Thyroid gland (tissue), 4 donors: ENCODE measurements around the gene NCAPD3. TPM values are rescaled to one million over a fixed set of nuclear protein-coding genes. Genes with fewer than 3 reads are reported as not detected.
"Not testable (repeated sequence)": the region's sequence is repeated elsewhere in the genome, so short reads cannot be mapped to it uniquely, and the experiment has no call there.

Experiments
- DNase-seq, 2 donors: peaks; one replicate each; pipeline ENCODE4 v3.0.0-alpha.2; 2019
- H3K27ac ChIP-seq, 3 donors: fragments of 200-600 bp; sonication (generic); 1 replicate in 2 of 3; 2 replicates in 1 of 3; pipeline ENCODE4 v1.5.1; 2016 to 2019; ENCODE audit warnings: mild to moderate bottlenecking in 1 of 3, moderate library complexity in 1 of 3
- H3K27me3 ChIP-seq: fragments of 200-600 bp; sonication (generic); one replicate; pipeline ENCODE4 v1.5.1; 2019
- H3K36me3 ChIP-seq, 2 donors: fragments of 200-600 bp; sonication (generic); one replicate each; pipeline ENCODE4 v1.5.1; 2016 to 2019
- H3K4me1 ChIP-seq, 2 donors: fragments of 200-600 bp; sonication (generic); one replicate each; pipeline ENCODE4 v1.5.1; 2017 to 2019
- H3K4me3 ChIP-seq, 3 donors: fragments of 200-600 bp; sonication (generic); replicated peaks in 1 of 3; 1 replicate in 2 of 3; 2 replicates in 1 of 3; pipeline ENCODE4 v1.5.1; 2016; ENCODE audit warnings: mild to moderate bottlenecking in 1 of 3
- H3K9me3 ChIP-seq: fragments of 200-600 bp; sonication (generic); one replicate; pipeline ENCODE4 v1.5.1; 2017
- POLR2A ChIP-seq, 2 donors: fragments of 450-650 bp; IDR thresholded peaks; one replicate each; pipeline ENCODE4 v1.6.1; 2017; ENCODE audit warnings: antibody characterized with exemption in 2 of 2, mild to moderate bottlenecking in 2 of 2, moderate library complexity in 1 of 2
- WGBS, 2 donors: methylation state at CpG; one replicate each; pipeline ENCODE4 v1.1.5; 2017; 5-methylcytosine and 5-hydroxymethylcytosine counted together
- intact Hi-C: fragments of 100-400 bp; cut with DNase I; formaldehyde crosslinking; loops from one replicate; pipeline ENCODE4 v1.15.1; 2023
- total RNA-seq, 4 donors: library from RNA; depleted of rRNA; stranded (reverse); fragments of >200 nt; gene quantifications; one replicate each; pipeline ENCODE4 v1.2.3, GENCODE V29; 2016
- TF ChIP-seq, protein P1 (sequence below), 6 experiments: fragments of 200-600 bp in 3 of 6; fragments of 450-650 bp in 3 of 6; sonication (generic) in 3 of 6; IDR thresholded peaks; one replicate each; pipeline ENCODE4 v1.5.1; 2016 to 2019; ENCODE audit warnings: antibody characterized with exemption in 6 of 6, mild to moderate bottlenecking in 2 of 6, inconsistent platforms in 1 of 6, moderate library complexity in 1 of 6

The NCAPD3 gene
- total RNA-seq, 4 donors from 2014 or later, result 17.5 to 31.4 (median 21.9) TPM

DNA sequence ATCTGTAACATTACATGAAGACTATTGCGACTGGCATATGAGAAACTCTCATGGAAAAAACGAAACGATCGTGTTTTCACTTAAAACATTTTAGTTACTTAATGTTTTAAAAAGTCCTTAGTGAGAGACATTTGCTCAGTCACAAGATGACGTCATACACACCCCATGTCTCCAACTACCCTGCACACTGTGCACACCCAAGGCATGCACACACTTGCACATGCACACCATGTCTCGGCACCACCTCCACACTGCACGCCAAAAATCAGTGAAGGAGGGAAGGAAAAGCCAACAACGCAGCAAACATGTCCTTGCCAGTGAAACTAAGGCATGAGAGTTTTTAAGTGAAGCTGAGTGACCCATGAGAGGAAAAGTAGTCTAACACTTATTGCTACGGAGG is 18.0 kb downstream of the NCAPD3 start:
- intact Hi-C loops, result no loop called here
- H3K4me3 ChIP-seq, result no peak overlapping the region
- H3K36me3 ChIP-seq, result peaks cover 26 to 49% of the 10 kb centered on the region in 2 donors
- TF ChIP-seq POLR2A (IDR thresholded peaks at IDR 0.05), result no peak
- TF ChIP-seq, protein P1, sequence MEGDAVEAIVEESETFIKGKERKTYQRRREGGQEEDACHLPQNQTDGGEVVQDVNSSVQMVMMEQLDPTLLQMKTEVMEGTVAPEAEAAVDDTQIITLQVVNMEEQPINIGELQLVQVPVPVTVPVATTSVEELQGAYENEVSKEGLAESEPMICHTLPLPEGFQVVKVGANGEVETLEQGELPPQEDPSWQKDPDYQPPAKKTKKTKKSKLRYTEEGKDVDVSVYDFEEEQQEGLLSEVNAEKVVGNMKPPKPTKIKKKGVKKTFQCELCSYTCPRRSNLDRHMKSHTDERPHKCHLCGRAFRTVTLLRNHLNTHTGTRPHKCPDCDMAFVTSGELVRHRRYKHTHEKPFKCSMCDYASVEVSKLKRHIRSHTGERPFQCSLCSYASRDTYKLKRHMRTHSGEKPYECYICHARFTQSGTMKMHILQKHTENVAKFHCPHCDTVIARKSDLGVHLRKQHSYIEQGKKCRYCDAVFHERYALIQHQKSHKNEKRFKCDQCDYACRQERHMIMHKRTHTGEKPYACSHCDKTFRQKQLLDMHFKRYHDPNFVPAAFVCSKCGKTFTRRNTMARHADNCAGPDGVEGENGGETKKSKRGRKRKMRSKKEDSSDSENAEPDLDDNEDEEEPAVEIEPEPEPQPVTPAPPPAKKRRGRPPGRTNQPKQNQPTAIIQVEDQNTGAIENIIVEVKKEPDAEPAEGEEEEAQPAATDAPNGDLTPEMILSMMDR (IDR thresholded peaks at IDR 0.05), result no peak
- 95 to 97% methylated on average over 9 of the region's 9 CpGs for WGBS, 2 donors
- H3K4me1 ChIP-seq, result no peaks in the 10 kb centered on the region
- H3K27me3 ChIP-seq, result no peaks in the 10 kb centered on the region
- H3K27ac ChIP-seq, result no peak overlapping the region
- H3K9me3 ChIP-seq, result no peaks in the 10 kb centered on the region
- no peak for DNase-seq

DNA sequence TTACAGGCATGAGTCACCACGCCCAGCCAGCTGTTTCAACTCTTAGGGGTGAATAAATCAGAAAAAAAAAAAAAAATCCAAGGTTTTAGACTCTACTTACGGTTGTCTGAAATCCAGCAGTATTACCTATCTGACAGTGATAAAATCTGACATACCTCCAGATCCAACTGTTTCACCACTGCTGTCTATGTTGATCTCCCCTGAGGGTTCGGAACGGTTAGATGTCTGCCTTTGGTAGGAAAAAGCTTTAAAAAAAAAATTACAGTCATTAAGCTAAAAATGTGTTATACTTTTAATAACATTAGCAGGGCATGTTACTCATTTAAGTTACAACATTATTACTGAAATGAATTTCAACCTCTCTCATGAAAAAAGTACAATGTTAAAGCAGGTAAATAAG is 21.1 kb downstream of the NCAPD3 start:
- Histone ChIP-seq H3K36me3 (peaks cover 17 to 39% of the 10 kb centered on the region in 2 donors), H3K4me3 (no peak overlapping the region), H3K27ac (no peak overlapping the region), H3K9me3 (no peaks in the 10 kb centered on the region), H3K27me3 (no peaks in the 10 kb centered on the region), H3K4me1 (no peaks in the 10 kb centered on the region)
- TF ChIP-seq, protein P1 (IDR thresholded peaks at IDR 0.05), result no peak
- TF ChIP-seq POLR2A (IDR thresholded peaks at IDR 0.05), result no peak
- intact Hi-C loops, result no loop called here
- 96% methylated on average over 4 of the region's 4 CpGs for WGBS, 2 donors
- DNase-seq, result no peak

DNA sequence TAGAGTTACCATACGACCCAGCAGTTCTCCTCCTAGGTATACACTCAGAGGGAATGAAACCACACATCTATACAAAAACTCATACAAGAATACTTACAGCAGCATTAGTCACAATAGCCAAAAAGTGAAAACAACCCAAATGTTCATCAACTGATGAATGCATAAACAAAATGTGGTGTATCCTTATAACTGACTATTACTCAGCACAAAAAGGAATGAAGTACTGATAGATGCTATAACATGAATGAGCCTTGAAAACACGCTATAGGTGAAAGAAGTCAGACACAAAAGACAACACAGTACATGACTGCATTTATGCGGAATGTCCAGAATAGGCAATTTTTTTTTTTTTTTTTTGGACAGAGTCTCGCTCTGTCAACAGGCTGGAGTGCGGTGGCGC is 23.1 kb downstream of the NCAPD3 start:
- H3K27ac ChIP-seq, result no peak overlapping the region
- H3K4me3 ChIP-seq, result no peak overlapping the region
- no peaks in the 10 kb centered on the region for H3K9me3 ChIP-seq
- H3K4me1 ChIP-seq, result no peaks in the 10 kb centered on the region
- no peak for DNase-seq
- 98% methylated on average over 6 of the region's 6 CpGs for WGBS, 2 donors
- H3K36me3 ChIP-seq, result peaks cover 7 to 32% of the 10 kb centered on the region in 2 donors
- no peaks in the 10 kb centered on the region for H3K27me3 ChIP-seq
- intact Hi-C loops, result no loop called here
- TF ChIP-seq POLR2A (IDR thresholded peaks at IDR 0.05), result no peak
- TF ChIP-seq, protein P1 (IDR thresholded peaks at IDR 0.05), result no peak

DNA sequence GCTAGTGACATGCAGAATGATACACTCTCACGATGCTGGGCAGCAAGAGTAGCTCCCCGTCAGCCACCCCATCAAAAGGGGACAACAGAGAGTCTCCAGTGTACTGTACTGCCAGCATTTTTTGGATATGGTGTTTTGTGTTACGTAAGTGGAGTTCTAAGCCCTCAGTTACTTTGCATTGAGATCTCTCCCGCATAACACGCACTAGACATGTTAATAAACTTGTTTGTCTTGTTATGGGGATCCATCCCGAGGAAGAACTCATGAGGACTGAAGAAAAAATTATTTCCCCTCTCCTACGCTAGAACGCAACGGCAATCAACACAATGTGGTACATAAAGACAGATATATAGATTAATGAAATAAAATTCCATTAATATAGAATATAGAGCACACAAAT is 24.2 kb downstream of the NCAPD3 start:
- Histone ChIP-seq H3K27ac (no peak overlapping the region), H3K36me3 (peaks cover 6 to 31% of the 10 kb centered on the region in 2 donors), H3K27me3 (no peaks in the 10 kb centered on the region), H3K4me3 (no peak overlapping the region), H3K9me3 (no peaks in the 10 kb centered on the region), H3K4me1 (no peaks in the 10 kb centered on the region)
- DNase-seq, result no peak
- TF ChIP-seq, protein P1 (IDR thresholded peaks at IDR 0.05), result no peak
- TF ChIP-seq POLR2A (IDR thresholded peaks at IDR 0.05), result no peak
- 92 to 98% methylated on average over 9 of the region's 9 CpGs for WGBS, 2 donors
- intact Hi-C loops, result no loop called here

DNA sequence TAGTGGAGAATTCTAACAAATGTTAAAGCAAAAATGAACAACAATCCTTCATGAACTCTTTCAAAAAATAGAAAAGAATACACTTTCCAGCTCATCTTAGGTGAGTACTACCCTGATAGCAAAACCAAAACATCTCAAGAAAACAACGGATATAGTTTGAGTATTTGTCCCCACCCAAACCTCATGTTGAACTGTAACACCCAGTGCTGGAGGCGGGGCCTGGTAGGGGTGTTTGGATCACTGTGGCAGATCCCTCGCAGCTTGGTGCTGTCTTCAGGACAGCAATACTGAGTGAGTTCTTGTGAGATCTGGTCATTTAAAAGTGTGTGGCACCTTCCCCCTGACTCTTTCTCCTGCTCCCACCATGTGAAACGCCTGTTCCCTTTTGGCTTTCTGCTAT is 27.0 kb downstream of the NCAPD3 start:
- intact Hi-C loops, result no loop called here
- Histone ChIP-seq H3K4me3 (no peak overlapping the region), H3K27me3 (no peaks in the 10 kb centered on the region), H3K9me3 (no peaks in the 10 kb centered on the region), H3K36me3 (peaks cover 8 to 28% of the 10 kb centered on the region in 2 donors), H3K4me1 (no peaks in the 10 kb centered on the region), H3K27ac (no peak overlapping the region)
- DNase-seq, result no peak
- TF ChIP-seq, protein P1 (IDR thresholded peaks at IDR 0.05), result no peak
- TF ChIP-seq POLR2A (IDR thresholded peaks at IDR 0.05), result no peak
- WGBS, 2 donors, result 89% methylated on average over 4 of the region's 4 CpGs

DNA sequence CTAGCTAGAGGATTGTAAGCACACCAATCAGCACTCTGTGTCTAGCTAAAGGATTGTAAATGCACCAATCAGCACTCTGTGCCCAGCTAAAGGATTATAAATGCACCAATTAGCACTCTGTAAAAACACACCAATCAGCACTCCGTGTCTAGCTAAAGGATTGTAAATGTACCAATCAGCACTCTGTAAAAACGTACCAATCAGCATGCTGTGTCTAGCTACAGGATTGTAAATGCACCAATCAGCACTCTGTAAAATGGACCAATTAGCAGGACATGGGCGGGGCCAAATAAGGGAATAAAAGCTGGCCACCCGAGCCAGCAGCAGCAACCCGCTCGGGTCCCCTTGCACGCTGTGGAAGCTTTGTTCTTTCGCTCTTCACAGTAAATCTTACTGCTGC is 35.7 kb downstream of the NCAPD3 start:
- intact Hi-C loops, DNase-seq, H3K27ac ChIP-seq, H3K4me3 ChIP-seq, H3K9me3 ChIP-seq, H3K27me3 ChIP-seq, H3K4me1 ChIP-seq: not testable (repeated sequence)
- peaks cover 22 to 25% of the 10 kb centered on the region in 2 donors for H3K36me3 ChIP-seq
- WGBS, 2 donors, result 98 to 99% methylated on average over 8 of the region's 8 CpGs
